GM21381 (cell line): ENCODE measurements around the gene CYP4F22.
"Not testable (repeated sequence)": the region's sequence is repeated elsewhere in the genome, so short reads cannot be mapped to it uniquely, and the experiment has no call there.

Experiments
- ATAC-seq: cut with Tn5 transposase; IDR thresholded peaks from one replicate; pipeline ENCODE4 v1.9.1; 2021; ENCODE audit warnings: mild to moderate bottlenecking, moderate library complexity; ENCODE audit not compliant: unreplicated experiment

Gene CYP4F22

DNA sequence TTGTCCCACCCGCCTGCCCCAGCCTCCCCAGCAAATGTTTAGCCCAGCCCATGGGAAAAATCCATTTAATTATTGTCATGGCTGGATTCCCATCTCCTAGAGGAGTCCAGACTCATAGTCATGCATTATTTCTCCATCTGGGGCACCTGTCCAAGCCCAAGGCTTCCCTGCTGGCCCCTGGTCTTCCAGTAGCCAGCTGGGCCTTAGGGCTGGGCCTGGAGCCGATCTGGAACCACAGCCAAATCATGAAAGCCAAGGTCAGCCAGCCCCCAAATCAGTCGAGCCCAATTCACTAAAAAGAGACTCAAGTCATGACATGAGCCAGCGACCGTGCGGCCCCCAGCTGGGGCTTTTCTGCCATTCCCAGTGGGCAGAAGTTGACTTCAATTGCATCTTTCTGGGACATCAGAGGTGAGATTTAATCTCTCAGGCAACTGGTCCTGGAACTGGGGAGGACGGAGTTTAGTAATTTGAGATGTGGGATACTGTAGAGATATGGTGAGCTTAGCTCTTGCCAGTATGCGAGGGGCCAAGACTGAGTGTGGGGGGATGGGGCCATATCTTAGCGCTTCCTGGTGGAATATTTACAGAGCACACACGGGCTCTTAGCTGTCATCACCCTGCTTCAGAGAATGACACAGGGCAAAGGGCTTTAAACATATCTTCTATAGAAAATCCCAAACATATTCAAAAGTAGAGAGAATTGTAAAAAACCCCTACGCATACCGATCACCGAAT lies 19.7 kb upstream of the CYP4F22 start:
- no peak for ATAC-seq

GRCh38 chr19:15495151-15495550 lies 13.2 kb upstream of the CYP4F22 start:
- ATAC-seq: no peak

- no peak for ATAC-seq
Measured at GRCh38 chr19:15498156-15498858, 10.0 kb upstream of the CYP4F22 start.

DNA sequence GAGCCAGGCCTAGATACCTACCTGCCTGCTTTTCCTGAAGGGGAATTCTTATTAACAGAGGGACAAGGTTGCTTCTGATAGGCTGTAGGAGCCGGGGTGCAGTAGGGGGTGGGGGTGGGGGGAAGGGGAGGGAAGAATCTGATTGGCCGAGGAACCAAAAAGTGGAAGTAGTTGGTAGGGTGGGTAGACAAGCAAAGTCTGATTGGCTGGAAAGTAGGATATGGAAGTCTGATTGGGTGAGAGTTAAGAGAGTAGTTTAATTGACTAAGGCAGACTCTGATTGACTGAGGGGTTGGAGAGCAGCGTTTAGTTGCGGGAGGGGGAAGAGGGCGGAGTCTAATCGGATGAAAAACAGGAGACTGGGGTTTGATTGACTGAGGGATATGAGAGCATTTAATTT lies 9.4 kb upstream of the CYP4F22 start:
- ATAC-seq: no peak

DNA sequence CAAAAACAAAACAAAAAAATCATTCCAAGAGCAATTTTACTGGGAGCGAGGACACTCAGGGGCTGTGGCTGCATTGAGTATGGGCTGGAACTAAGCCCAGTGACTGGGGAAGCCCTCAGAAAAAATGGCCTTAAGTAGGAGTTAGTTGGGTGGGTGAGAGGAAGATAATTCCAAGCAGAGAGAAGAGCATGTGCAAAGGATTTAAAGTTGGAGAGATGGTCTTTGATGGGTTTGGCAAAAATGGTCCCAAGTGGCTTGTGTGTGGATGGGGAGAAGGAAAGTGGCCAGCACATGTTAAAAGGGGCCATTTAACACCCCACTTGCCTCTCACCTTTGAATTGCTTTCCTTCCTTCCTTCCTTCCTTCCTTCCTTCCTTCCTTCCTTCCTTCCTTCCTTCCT lies 6.7 kb upstream of the CYP4F22 start:
- no peak for ATAC-seq

DNA sequence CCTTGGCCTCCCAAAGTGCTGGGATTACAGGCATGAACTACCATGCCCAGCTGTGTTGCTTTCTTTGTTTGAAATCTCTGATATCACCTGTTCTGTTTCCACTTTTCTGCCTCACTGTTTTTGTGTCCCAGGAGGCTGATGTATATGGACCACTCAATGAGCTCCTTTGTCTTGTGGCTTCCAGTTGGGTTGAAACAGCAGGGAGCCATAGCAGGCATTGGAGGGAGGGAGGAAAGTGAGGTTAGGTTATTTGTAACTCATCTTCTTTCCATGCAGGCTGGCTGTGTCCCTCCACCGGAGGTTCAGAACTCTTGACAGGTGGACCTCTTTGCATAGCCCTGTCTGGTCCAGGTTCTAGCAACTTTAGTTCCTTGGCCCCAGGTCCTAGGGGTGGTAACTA lies 6.1 kb upstream of the CYP4F22 start:
- no peak for ATAC-seq

GRCh38 chr19:15506074-15506571 lies 2.2 kb upstream of the CYP4F22 start:
- no peak for ATAC-seq

DNA sequence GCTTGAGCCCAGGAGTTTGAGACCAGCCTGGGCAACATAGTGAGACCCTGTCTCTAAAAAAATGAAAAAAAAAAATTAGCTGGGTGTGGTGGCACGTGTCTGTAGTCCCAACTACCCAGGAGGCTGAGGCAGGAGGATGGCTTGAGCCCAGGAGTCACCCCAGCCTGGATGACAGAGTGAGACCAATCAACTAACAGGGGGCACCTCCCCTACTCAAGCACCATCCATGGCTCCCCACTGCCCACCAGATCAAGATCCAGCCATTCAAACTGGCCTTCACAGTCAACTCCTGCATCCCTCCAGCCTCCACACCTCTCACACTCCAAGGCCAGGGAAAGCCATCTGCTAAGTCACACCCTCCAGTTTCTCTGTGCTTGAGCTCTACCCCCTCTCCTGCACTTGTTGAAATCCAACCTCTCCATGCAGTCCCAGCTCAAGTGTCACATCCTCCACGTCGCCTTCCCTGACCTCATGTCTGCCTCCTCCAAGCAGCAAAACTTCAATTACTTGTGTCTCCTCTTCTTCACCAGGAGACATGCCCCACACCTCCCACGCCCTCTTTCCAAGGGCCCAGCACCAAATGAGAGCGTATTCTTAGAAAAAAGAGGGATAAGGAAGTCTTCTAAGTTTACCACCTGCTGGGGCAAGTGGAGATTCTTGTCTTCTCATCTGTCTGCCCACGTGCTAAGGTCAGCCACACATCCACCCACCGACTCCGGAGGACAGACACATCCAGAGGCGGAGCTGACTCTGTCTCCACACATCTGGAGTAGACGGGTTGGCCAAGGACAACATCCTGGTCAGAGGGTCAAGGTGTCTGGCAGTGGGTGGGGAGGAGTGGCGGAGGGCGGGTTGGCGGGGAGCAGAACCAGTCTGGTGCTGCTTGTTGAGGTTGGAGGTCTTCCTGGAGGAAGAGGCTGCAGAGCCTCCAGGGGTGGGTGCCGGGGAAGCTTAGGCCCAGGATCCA lies 974 bp upstream of the CYP4F22 start:
- no peak for ATAC-seq

- ATAC-seq: no peak
Measured at GRCh38 chr19:15511671-15512424, 3.5 kb downstream of the CYP4F22 start.

GRCh38 chr19:15515227-15515625 lies 6.9 kb downstream of the CYP4F22 start:
- ATAC-seq: not testable (repeated sequence)

GRCh38 chr19:15516363-15516762 lies 8.0 kb downstream of the CYP4F22 start:
- no peak for ATAC-seq

DNA sequence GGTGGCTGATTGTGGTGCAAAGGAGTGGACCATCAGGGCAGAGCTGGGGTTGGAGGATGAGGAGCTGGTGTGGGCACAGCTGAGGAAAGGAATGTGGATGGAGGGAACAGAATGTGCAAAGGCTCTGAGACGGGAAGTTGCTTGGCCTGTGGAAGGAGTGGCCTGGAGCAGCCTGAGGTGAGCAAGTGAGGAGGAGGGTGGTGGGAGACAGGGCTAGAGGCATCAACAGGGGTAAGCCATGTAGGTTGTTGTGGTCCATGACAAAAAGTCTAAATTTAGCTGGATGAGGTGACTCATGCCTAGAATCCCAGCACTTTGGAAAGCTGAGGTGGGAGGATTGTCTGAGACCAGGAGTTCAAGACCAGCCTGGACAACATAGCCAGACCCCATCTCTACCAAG lies 9.5 kb downstream of the CYP4F22 start:
- ATAC-seq: no peak

DNA sequence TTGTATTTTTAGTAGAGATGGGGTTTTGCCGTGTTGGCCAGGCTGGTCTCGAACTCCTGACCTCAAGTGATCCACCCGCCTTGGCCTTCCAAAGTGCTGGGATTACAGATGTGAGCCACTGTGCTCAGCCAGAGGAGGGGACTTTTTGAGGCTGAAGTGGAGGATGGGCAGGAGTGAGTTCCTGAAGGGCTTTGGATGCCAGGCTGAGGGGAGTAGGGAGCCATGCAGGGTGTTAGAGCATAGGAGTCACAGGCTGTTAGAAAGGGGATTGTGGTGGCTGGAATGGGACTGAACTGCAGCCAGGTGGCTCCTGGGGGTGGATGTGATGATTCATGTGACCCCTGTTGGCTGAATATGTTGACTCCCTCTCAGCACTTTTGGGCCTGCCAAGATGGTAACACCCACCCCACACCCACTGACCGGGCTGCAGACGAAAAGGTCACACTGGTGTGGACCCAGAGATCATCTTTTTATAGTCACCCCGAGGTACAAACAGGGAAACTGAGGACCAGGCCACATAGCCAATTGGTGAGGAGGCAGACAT lies 11.2 kb downstream of the CYP4F22 start:
- ATAC-seq: no peak

GRCh38 chr19:15524781-15525180 lies 16.5 kb downstream of the CYP4F22 start:
- ATAC-seq: no peak

- no peak for ATAC-seq
Measured at GRCh38 chr19:15525291-15525690, 17.0 kb downstream of the CYP4F22 start.

- no peak for ATAC-seq
Measured at GRCh38 chr19:15526408-15526807, 18.1 kb downstream of the CYP4F22 start.

DNA sequence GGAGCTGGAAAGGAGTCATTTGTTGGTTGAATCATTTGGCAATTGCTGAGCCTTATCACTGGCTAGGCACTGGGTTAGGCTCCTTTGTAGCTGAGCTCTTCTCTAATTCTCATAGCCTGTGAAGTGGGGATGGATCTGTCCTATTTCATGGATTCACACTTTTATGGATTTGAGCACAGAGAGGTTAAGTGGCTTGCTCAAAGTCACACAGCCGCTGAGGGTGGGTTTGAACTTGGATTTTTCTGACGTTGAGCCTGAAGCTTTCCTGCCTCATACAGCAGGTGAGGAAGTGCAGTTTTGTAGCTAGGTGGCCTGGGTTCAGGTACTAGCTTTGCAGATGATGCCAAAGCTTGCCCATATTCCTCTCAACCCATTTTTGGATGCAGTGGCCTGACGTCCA lies 19.4 kb downstream of the CYP4F22 start:
- no peak for ATAC-seq

DNA sequence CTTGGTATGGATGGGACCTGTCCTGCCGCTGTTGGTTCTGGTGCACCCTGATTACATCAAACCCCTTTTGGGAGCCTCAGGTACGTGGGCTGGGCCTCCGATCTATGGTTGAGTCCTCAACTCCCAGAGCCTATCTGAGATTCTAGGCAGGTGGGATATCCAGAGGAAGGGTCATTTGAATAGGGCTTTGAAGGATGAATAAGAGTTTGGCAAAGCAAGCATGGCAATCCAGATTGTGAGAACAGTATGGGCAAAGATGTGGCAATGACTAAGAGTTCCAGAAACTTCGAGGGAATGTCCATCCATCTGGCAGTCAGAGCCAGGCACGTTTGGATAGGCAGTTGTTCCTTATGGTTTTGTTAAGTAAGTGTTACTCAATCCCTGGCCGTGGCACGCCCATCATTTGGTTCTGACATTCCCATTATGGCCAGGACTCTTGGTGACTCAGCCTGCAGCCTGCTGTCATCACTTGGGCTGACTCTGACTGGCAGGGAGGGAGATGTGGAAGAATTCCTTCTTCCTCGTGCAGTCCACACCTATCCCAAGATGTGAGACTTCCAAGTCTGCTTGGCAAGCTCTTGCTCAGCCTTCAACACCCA lies 21.5 kb downstream of the CYP4F22 start:
- no peak for ATAC-seq

DNA sequence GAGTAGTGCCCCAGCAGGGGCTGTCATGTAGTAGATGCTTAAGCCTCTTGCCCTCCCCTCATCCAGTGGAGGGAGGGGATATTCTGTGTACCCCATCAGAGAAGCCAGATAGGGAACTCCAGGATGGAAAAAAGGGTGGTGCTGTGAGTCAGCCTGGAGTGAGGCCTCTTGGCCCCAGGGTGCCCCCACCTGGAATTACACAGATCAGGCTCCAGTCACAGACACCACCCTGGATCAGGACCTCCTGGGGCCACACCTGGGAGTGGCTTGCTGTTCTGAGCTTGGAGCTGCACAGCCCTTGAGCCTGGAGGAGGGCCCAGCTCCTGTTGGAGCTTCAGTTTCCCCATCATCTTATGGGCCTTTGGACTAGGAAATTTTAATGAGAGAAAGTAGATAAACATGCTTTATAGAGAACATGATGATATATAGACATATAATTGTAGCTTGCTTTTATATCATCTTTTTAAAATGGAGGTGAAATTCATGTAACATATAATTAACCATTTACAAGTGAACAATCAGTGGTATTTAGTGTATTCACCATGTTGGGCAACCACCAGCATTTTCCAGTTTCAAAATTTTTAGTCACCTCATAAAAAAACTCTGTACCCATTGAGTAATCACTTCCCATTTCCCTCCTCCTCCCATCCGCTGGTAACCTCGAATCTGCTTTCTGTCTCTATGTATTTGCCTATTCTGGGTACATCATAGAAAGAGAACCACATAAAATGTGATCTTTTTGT lies 24.6 kb downstream of the CYP4F22 start:
- no peak for ATAC-seq
